Measurements from ENCODE around the gene KRT3.

GRCh38 chr12:52757449-52758176 lies 38.3 kb downstream of the KRT3 start:
- TF ChIP-seq CTCF (IDR thresholded peaks at IDR 0.05; ENCODE audit: low read length) (no peak), EZH2 (optimal IDR thresholded peaks at IDR 0.05; ENCODE audit: low read depth, low read length) (no peak)

Measured in MM.1S (cell line).